K562 (cell line): ENCODE measurements around the gene GBA2. TPM values are rescaled to one million over a fixed set of nuclear protein-coding genes. Genes with fewer than 3 reads are reported as not detected.

Experiments
- ERF ChIP-seq: fragments of 450-650 bp; formaldehyde crosslinking; IDR thresholded peaks from 2 replicates; pipeline ENCODE4 v1.4.0; 2020; ENCODE audit warnings: mild to moderate bottlenecking, mixed read lengths
- HDGF ChIP-seq: fragments of 450-650 bp; IDR thresholded peaks from 2 replicates; pipeline ENCODE4 v1.6.1; 2016
- MYBL2 ChIP-seq, 2 experiments: fragments of 450-650 bp in 1 of 2; sonication (generic) in 1 of 2; formaldehyde crosslinking in 1 of 2; IDR thresholded peaks; 2 replicates each; pipeline versions ENCODE4 v1.6.1 to v1.8.1; 2017 to 2022; ENCODE audit warnings: borderline replicate concordance in 1 of 2, inconsistent platforms in 1 of 2, low read depth in 1 of 2, mild to moderate bottlenecking in 1 of 2, missing genetic modification reagents in 1 of 2, moderate library complexity in 1 of 2
- NFYB ChIP-seq: IDR thresholded peaks from 2 replicates; pipeline ENCODE4 v1.6.1; 2011; ENCODE audit warnings: mild to moderate bottlenecking, moderate library complexity; ENCODE audit not compliant: insufficient read length; ENCODE audit errors: extremely low read depth
- PHF21A ChIP-seq: fragments of 450-650 bp; IDR thresholded peaks from 2 replicates; pipeline ENCODE4 v1.6.1; 2017; ENCODE audit warnings: low read depth, borderline replicate concordance
- PHF8 ChIP-seq: fragments of 200-600 bp; sonication (generic); IDR thresholded peaks from 2 replicates; pipeline ENCODE4 v1.6.1; 2012; ENCODE audit warnings: mixed run types, mild to moderate bottlenecking, inconsistent platforms, low read length, moderate library complexity, borderline replicate concordance
- PURB ChIP-seq: sonication (generic); formaldehyde crosslinking; IDR thresholded peaks from 2 replicates; pipeline ENCODE4 v1.9.0; 2021; ENCODE audit warnings: low read depth, mild to moderate bottlenecking, missing genetic modification reagents
- SNIP1 ChIP-seq: fragments of 450-650 bp; IDR thresholded peaks from 2 replicates; pipeline ENCODE4 v1.7.1; 2017; ENCODE audit warnings: low read depth, mild to moderate bottlenecking
- SRF ChIP-seq, 2 experiments: fragments of 250-450, 450-650 bp in 1 of 2; sonication (Bioruptor Pico) in 1 of 2; sonication (generic) in 1 of 2; formaldehyde crosslinking; IDR thresholded peaks; 2 replicates each; pipeline versions ENCODE4 v1.5.0 to v1.5.1; 2020 to 2022; ENCODE audit warnings: mild to moderate bottlenecking in 1 of 2, missing genetic modification reagents in 1 of 2
- TRIM28 ChIP-seq: fragments of 450-650 bp; IDR thresholded peaks from 2 replicates; pipeline ENCODE4 v1.6.1; 2017
- ZNF583 ChIP-seq: fragments of 250-450 bp; sonication (Bioruptor Pico); IDR thresholded peaks from 2 replicates; pipeline ENCODE4 v1.4.0; 2020
- polyA plus RNA-seq, 8 experiments: library from polyadenylated mRNA; depleted of rRNA in 4 of 8; stranded (reverse) in 5 of 8; unstranded in 3 of 8; fragments of >200 nt; fragmentation: Nextera tagmentation in 2 of 8; fragmentation: Illumina TruSeq in 1 of 8; extraction: Ambion mirVana in 2 of 8; extraction: Trizol in 1 of 8; gene quantifications; 2 replicates each; pipeline versions ENCODE4 v1.2.1 to v1.2.3, GENCODE V29; 2011 to 2014; ENCODE audit warnings: inconsistent platforms in 1 of 8, missing spikeins in 1 of 8
- total RNA-seq, 7 experiments: library from RNA; depleted of rRNA in 6 of 7; stranded (reverse); fragments of >200 nt in 6 of 7; fragmentation: Illumina TruSeq in 2 of 7; extraction: Trizol in 2 of 7; gene quantifications; 2 replicates each; pipeline versions ENCODE4 v1.2.1 to v1.2.3, GENCODE V29; 2011 to 2021; ENCODE audit warnings: low replicate concordance in 1 of 7
- TF ChIP-seq, protein P1 (sequence below): fragments of 200-600 bp; sonication (generic); IDR thresholded peaks from one replicate; pipeline ENCODE4 v1.6.1; 2012; ENCODE audit warnings: mild to moderate bottlenecking, low read depth, low read length, inconsistent platforms
- TF ChIP-seq, protein P2 (sequence below): sonication (generic); formaldehyde crosslinking; IDR thresholded peaks from 2 replicates; pipeline ENCODE4 v1.8.1; 2023; ENCODE audit warnings: mild to moderate bottlenecking, missing genetic modification reagents
- TF ChIP-seq, protein P3 (sequence below): fragments of 450-650 bp; formaldehyde crosslinking; IDR thresholded peaks from 2 replicates; pipeline ENCODE4 v1.4.0; 2020; ENCODE audit warnings: mild to moderate bottlenecking, moderate library complexity

Gene GBA2
- total and polyA plus RNA-seq, 9 of the 15 experiments (the other 6 are each of a cell fraction or from before 2014, with no cell fraction given): 14.1 to 60.4 (median 32.1) TPM

DNA sequence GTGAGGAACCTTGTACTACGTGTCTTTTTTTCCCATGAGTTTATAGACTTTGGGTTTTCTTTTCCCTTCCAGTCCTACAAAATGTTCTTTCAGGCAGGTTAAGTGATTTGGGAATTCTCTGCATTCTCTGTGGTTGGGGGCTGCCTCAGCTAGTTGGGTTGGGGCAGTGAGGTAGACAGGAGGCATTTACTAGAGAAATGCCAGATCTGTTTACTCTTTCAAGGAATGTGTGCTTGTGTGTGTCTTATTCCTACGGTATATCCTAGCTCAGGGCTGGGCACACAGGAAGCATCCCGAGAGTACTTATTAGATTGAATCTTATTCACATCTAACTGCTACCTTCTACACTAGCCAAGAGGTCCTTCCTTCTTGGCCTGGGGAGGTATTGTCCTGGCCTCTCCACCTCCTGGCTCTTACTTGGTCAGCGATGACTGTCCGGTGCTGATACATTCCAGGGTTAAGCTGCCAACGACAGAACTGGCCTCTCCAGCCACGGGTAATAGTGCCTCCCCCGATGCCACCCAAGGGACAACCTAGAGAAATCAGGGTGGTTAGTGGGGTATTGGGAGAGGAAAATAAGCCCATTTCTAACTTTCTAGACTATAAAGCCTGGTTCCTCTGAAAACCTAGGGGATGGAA is 5.0 kb downstream of the GBA2 start (continued):
- TF ChIP-seq, protein P1, sequence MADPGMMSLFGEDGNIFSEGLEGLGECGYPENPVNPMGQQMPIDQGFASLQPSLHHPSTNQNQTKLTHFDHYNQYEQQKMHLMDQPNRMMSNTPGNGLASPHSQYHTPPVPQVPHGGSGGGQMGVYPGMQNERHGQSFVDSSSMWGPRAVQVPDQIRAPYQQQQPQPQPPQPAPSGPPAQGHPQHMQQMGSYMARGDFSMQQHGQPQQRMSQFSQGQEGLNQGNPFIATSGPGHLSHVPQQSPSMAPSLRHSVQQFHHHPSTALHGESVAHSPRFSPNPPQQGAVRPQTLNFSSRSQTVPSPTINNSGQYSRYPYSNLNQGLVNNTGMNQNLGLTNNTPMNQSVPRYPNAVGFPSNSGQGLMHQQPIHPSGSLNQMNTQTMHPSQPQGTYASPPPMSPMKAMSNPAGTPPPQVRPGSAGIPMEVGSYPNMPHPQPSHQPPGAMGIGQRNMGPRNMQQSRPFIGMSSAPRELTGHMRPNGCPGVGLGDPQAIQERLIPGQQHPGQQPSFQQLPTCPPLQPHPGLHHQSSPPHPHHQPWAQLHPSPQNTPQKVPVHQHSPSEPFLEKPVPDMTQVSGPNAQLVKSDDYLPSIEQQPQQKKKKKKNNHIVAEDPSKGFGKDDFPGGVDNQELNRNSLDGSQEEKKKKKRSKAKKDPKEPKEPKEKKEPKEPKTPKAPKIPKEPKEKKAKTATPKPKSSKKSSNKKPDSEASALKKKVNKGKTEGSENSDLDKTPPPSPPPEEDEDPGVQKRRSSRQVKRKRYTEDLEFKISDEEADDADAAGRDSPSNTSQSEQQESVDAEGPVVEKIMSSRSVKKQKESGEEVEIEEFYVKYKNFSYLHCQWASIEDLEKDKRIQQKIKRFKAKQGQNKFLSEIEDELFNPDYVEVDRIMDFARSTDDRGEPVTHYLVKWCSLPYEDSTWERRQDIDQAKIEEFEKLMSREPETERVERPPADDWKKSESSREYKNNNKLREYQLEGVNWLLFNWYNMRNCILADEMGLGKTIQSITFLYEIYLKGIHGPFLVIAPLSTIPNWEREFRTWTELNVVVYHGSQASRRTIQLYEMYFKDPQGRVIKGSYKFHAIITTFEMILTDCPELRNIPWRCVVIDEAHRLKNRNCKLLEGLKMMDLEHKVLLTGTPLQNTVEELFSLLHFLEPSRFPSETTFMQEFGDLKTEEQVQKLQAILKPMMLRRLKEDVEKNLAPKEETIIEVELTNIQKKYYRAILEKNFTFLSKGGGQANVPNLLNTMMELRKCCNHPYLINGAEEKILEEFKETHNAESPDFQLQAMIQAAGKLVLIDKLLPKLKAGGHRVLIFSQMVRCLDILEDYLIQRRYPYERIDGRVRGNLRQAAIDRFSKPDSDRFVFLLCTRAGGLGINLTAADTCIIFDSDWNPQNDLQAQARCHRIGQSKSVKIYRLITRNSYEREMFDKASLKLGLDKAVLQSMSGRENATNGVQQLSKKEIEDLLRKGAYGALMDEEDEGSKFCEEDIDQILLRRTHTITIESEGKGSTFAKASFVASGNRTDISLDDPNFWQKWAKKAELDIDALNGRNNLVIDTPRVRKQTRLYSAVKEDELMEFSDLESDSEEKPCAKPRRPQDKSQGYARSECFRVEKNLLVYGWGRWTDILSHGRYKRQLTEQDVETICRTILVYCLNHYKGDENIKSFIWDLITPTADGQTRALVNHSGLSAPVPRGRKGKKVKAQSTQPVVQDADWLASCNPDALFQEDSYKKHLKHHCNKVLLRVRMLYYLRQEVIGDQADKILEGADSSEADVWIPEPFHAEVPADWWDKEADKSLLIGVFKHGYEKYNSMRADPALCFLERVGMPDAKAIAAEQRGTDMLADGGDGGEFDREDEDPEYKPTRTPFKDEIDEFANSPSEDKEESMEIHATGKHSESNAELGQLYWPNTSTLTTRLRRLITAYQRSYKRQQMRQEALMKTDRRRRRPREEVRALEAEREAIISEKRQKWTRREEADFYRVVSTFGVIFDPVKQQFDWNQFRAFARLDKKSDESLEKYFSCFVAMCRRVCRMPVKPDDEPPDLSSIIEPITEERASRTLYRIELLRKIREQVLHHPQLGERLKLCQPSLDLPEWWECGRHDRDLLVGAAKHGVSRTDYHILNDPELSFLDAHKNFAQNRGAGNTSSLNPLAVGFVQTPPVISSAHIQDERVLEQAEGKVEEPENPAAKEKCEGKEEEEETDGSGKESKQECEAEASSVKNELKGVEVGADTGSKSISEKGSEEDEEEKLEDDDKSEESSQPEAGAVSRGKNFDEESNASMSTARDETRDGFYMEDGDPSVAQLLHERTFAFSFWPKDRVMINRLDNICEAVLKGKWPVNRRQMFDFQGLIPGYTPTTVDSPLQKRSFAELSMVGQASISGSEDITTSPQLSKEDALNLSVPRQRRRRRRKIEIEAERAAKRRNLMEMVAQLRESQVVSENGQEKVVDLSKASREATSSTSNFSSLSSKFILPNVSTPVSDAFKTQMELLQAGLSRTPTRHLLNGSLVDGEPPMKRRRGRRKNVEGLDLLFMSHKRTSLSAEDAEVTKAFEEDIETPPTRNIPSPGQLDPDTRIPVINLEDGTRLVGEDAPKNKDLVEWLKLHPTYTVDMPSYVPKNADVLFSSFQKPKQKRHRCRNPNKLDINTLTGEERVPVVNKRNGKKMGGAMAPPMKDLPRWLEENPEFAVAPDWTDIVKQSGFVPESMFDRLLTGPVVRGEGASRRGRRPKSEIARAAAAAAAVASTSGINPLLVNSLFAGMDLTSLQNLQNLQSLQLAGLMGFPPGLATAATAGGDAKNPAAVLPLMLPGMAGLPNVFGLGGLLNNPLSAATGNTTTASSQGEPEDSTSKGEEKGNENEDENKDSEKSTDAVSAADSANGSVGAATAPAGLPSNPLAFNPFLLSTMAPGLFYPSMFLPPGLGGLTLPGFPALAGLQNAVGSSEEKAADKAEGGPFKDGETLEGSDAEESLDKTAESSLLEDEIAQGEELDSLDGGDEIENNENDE: no peak
- TF ChIP-seq, protein P2, sequence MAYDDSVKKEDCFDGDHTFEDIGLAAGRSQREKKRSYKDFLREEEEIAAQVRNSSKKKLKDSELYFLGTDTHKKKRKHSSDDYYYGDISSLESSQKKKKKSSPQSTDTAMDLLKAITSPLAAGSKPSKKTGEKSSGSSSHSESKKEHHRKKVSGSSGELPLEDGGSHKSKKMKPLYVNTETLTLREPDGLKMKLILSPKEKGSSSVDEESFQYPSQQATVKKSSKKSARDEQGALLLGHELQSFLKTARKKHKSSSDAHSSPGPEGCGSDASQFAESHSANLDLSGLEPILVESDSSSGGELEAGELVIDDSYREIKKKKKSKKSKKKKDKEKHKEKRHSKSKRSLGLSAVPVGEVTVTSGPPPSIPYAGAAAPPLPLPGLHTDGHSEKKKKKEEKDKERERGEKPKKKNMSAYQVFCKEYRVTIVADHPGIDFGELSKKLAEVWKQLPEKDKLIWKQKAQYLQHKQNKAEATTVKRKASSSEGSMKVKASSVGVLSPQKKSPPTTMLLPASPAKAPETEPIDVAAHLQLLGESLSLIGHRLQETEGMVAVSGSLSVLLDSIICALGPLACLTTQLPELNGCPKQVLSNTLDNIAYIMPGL (CRISPR knock-in tag): no peak
- TF ChIP-seq ZNF583 (CRISPR knock-in tag): no peak
- no peak for TF ChIP-seq ERF (CRISPR knock-in tag)
- no peak for TF ChIP-seq PHF8
- TF ChIP-seq NFYB: no peak
- no peak for TF ChIP-seq PURB (CRISPR knock-in tag)
- TF ChIP-seq HDGF: no peak
- TF ChIP-seq PHF21A: no peak
- no peak for TF ChIP-seq MYBL2 (IDR thresholded peaks at IDR 0.05; ENCODE audit: low read depth)
- TF ChIP-seq MYBL2 (CRISPR knock-in tag; IDR thresholded peaks at IDR 0.05; ENCODE audit: borderline replicate concordance): no peak
- no peak for TF ChIP-seq SNIP1
- TF ChIP-seq TRIM28: no peak
- TF ChIP-seq, protein P3, sequence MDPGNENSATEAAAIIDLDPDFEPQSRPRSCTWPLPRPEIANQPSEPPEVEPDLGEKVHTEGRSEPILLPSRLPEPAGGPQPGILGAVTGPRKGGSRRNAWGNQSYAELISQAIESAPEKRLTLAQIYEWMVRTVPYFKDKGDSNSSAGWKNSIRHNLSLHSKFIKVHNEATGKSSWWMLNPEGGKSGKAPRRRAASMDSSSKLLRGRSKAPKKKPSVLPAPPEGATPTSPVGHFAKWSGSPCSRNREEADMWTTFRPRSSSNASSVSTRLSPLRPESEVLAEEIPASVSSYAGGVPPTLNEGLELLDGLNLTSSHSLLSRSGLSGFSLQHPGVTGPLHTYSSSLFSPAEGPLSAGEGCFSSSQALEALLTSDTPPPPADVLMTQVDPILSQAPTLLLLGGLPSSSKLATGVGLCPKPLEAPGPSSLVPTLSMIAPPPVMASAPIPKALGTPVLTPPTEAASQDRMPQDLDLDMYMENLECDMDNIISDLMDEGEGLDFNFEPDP (CRISPR knock-in tag): no peak
- TF ChIP-seq SRF (CRISPR knock-in tag; IDR thresholded peaks at IDR 0.05): no peak
